ENCODE data around the gene TECTB. TPM values are rescaled to one million over a fixed set of nuclear protein-coding genes. Genes with fewer than 3 reads are reported as not detected.

TECTB gene
- total RNA-seq, 1 donor from 2014 or later, result not detected

DNA sequence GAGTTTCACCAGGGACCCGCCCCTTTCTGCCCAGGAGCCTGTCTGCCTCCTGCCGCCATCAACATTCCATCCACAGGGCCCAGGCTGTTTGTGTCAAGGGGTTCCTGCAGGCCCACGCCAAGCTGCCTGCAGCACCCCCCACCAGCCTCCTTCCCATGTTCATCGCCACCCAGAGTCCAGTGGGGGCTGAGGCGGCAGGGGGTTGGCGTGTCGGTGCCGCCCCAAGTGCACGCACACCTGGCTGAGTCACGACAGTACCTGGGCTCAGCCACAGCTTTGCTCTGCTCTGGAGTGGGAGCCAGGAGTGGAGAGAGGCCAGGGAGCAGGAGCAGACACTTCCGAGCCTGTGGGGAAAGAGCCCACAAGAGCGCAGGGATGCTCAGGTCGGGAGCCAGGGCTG lies 42.8 kb upstream of the TECTB start:
- H3K4me3 Mint-ChIP-seq, result no peak overlapping the region
- ATAC-seq (ENCODE audit: low read depth) (no peak), DNase-seq (no peak)
- no peaks in the 10 kb centered on the region for H3K27me3 Mint-ChIP-seq
- POLR2A ChIA-PET, result no interaction called here
- intact Hi-C loops (cut with micrococcal nuclease), result no loop called here
- peaks cover 4% of the 10 kb centered on the region for H3K36me3 Mint-ChIP-seq (ENCODE audit: low read depth)
- TF ChIP-seq, protein P1, sequence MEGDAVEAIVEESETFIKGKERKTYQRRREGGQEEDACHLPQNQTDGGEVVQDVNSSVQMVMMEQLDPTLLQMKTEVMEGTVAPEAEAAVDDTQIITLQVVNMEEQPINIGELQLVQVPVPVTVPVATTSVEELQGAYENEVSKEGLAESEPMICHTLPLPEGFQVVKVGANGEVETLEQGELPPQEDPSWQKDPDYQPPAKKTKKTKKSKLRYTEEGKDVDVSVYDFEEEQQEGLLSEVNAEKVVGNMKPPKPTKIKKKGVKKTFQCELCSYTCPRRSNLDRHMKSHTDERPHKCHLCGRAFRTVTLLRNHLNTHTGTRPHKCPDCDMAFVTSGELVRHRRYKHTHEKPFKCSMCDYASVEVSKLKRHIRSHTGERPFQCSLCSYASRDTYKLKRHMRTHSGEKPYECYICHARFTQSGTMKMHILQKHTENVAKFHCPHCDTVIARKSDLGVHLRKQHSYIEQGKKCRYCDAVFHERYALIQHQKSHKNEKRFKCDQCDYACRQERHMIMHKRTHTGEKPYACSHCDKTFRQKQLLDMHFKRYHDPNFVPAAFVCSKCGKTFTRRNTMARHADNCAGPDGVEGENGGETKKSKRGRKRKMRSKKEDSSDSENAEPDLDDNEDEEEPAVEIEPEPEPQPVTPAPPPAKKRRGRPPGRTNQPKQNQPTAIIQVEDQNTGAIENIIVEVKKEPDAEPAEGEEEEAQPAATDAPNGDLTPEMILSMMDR (IDR thresholded peaks at IDR 0.05), result no peak
- no peak overlapping the region for H3K27ac Mint-ChIP-seq
- H3K4me1 Mint-ChIP-seq, result no peaks in the 10 kb centered on the region
- CTCF ChIA-PET, result no interaction called here
- peaks cover 20% of the 10 kb centered on the region for H3K9me3 Mint-ChIP-seq

DNA sequence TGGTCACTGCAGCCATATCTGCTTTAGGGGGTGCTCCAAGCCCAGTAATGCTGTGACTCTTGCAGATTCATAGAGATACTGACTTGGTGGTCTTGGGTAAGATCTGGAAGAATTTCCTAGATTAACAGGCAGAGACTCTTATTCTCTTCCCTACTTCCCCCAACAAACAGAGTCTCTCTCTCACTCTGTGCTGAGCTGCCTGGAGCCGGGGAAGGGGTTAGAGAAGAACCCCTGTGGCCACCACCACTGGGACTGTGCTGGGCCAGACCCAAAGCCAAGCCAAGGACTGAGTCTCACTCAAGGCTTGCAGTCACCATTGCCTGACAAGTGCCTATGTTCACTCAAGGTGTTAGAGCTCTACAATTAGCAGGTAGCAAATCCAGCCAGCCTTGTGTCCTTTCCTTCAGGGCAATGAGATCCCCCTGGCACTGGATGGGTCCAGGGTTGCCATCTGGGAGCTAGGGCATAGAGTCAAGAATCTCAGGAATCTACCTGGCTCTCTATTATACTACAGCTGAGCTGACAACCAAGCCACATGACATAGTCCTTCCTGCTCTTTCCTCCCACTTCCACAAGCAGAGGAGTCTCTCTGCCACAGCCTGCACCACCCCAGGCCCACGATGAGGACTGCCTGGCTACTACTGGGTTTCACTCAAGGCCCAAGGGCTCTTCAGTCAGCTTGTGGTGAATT lies 41.4 kb upstream of the TECTB start:
- Mint-ChIP-seq H3K4me1 (no peaks in the 10 kb centered on the region), H3K36me3 (ENCODE audit: low read depth) (peaks cover 4% of the 10 kb centered on the region), H3K27me3 (no peaks in the 10 kb centered on the region), H3K27ac (no peak overlapping the region), H3K4me3 (no peak overlapping the region), H3K9me3 (peaks cover 20% of the 10 kb centered on the region)
- ATAC-seq (ENCODE audit: low read depth), result no peak
- ChIA-PET POLR2A (no interaction called here), CTCF (no interaction called here)
- intact Hi-C loops (cut with micrococcal nuclease), result no loop called here
- TF ChIP-seq, protein P1 (IDR thresholded peaks at IDR 0.05), result no peak
- no peak for DNase-seq

DNA sequence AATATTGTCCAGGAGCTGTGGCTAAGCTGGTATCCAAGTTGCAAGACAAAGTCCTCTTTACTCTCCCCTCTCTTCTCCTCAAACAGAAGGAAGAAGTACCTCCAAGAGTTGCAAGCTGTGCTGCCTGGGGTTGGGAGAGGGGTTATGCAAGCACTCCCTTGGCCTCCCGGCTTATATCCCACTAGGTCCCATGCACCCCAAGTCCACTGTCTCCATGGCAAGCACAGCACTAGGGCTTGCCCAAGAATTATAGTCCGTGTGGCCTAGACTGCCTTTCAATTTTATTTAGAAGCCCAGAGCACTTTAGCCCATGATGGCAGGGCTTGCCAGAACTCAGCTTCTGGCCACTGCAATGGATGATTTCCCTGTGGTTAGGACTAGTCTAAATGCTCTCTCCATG lies 40.4 kb upstream of the TECTB start:
- ChIA-PET POLR2A (no interaction called here), CTCF (no interaction called here)
- H3K4me3 Mint-ChIP-seq, result no peak overlapping the region
- DNase-seq, result no peak
- intact Hi-C loops (cut with micrococcal nuclease), result no loop called here
- no peaks in the 10 kb centered on the region for H3K27me3 Mint-ChIP-seq
- peaks cover 20% of the 10 kb centered on the region for H3K9me3 Mint-ChIP-seq
- ATAC-seq (ENCODE audit: low read depth), result no peak
- TF ChIP-seq, protein P1 (IDR thresholded peaks at IDR 0.05), result no peak
- no peaks in the 10 kb centered on the region for H3K4me1 Mint-ChIP-seq
- H3K27ac Mint-ChIP-seq, result no peak overlapping the region
- peaks cover 4% of the 10 kb centered on the region for H3K36me3 Mint-ChIP-seq (ENCODE audit: low read depth)

DNA sequence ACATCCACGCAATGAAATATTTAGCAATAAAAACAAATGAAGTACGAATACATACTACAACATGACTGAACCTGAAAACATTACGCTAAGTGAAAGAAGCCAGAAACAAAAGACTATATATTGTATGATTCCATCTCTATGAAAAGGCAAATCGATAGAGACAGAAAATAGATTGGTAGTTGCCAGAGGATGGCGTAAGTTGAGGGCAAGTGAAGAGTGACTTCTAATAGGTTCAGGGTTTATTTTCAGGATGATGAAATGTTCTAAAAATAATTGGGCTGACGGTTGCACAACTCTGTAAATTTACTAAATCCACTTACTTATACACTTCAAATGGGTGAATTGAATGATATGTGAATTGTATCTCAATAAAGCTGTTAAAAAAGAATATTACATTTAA lies 39.5 kb upstream of the TECTB start:
- ATAC-seq (ENCODE audit: low read depth), result no peak
- no peaks in the 10 kb centered on the region for H3K27me3 Mint-ChIP-seq
- TF ChIP-seq, protein P1 (IDR thresholded peaks at IDR 0.05), result no peak
- H3K4me3 Mint-ChIP-seq, result no peak overlapping the region
- peaks cover 4% of the 10 kb centered on the region for H3K36me3 Mint-ChIP-seq (ENCODE audit: low read depth)
- H3K27ac Mint-ChIP-seq, result no peak overlapping the region
- no peaks in the 10 kb centered on the region for H3K4me1 Mint-ChIP-seq
- no peak for DNase-seq
- intact Hi-C loops (cut with micrococcal nuclease), result no loop called here
- H3K9me3 Mint-ChIP-seq, result peaks cover 12% of the 10 kb centered on the region
- ChIA-PET POLR2A (no interaction called here), CTCF (no interaction called here)

DNA sequence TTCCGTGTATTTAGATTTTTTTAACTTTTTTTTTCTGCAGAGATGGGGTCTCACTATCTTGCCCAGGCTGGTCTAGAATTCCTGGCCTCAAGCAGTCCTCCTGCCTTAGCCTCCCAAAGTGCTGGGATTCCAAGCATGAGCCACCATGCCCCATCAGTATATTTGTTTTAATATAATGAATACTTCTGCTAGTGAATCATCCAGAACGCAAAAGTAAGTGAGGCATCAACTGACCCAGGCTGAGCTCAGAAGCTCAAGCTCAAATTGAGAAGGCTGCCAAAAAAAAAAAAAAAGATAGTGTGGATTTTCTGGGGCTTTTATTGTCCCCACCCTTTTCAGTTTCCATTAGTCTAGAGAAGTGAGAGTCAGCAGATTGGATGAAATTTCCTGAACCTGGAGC lies 39.0 kb upstream of the TECTB start:
- intact Hi-C loops (cut with micrococcal nuclease), result no loop called here
- Mint-ChIP-seq H3K4me3 (no peak overlapping the region), H3K4me1 (no peaks in the 10 kb centered on the region), H3K9me3 (peaks cover 9% of the 10 kb centered on the region), H3K27me3 (no peaks in the 10 kb centered on the region), H3K27ac (no peak overlapping the region), H3K36me3 (ENCODE audit: low read depth) (peaks cover under 1% of the 10 kb centered on the region)
- ChIA-PET POLR2A (no interaction called here), CTCF (no interaction called here)
- TF ChIP-seq, protein P1 (IDR thresholded peaks at IDR 0.05), result no peak
- DNase-seq (no peak), ATAC-seq (ENCODE audit: low read depth) (no peak)

Data from activated B cell treated with CpG ODN at 0.5 μM for 24 hours (primary cell).